Measurements from ENCODE around the gene THY1.
"Not testable (repeated sequence)": the region's sequence is repeated elsewhere in the genome, so short reads cannot be mapped to it uniquely, and the experiment has no call there.

The THY1 gene

GRCh38 chr11:119417726-119418540 is 5.0 kb downstream of the THY1 start:
- DNase-seq = no peak

DNA sequence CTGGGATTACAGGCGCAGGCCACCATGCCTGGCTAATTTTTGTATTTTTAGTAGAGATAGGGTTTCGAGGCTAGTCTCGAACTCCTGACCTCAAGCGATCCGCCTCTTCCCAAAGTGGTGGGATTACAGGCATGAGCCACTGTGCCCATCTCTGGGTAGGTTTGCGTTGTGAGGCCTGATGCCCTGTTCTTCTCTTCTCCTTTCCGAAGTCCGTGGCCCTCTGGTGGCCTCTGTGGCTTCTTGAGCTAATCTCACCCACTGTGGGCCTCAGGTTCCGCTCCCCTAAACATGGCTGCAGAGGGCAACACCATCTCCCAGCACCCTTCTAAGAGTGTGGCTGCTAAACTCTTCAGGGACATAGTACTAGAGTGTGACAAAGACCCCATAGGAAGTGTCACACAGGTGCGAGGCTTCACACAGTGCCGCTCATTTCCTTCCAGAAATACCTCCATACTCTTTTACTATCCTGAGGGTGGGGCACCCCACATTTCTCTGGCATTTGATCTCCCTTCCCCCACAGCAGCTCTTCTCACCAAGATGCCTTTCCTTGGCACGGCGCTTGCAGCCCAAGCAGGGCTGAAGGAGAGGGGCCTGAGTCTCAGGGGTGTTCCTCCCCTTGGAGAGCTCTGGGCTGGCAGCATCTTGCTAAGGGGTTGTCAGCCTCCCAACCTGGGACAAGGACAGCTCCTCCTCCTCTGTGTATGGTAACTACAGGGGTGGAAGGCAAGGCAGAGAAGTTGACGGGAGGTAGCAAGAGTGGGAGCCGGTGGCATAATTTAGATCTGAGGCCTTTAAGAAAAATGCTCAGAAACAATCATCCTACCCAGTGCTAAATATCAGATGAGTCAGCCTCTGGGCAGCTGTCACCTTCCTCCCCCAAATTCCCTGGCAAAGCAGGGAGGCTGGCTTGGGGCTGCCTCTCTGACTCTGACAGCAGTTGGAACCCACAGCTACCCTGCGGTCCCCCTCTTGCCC is 6.1 kb downstream of the THY1 start:
- DNase-seq = no peak

DNA sequence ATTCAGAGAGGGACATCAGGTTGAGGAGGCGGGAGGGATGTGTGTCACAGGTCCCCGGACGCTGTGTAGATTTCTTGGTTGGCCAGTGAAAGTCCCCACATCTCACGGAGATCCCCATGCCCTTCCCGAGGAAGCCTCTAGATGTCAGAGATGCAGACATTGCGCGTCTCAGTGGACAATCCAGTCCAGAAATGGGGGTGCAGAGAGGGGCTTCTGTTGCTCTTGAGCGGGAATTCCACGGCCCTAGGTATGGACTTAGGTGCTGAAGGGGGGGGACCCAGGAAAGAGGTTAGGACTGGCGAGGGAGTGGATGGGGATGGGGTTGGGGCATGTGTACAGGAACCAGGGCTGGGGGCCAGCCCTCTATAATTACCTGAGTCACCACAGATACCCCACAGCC is 7.0 kb downstream of the THY1 start:
- no peak for DNase-seq

DNA sequence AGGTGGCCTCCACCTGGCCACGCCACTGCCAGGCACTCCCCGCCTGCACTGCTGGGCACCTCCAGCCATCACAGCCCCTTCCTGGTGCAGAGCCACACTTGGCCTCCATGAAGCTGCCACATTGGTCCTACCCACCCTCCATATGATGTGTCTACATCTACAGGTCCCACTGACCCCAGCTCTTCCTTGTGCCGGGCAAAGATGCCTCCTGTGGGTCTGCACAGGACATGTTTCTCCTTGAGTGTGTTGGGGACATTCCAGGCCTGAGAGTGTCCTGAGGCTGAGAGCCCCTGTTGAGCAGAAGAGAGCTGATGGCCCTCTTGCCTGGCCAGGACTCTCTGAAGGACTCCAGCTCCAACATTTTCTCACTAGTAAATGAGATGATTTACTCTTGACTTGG is 7.5 kb downstream of the THY1 start:
- no peak for DNase-seq

DNA sequence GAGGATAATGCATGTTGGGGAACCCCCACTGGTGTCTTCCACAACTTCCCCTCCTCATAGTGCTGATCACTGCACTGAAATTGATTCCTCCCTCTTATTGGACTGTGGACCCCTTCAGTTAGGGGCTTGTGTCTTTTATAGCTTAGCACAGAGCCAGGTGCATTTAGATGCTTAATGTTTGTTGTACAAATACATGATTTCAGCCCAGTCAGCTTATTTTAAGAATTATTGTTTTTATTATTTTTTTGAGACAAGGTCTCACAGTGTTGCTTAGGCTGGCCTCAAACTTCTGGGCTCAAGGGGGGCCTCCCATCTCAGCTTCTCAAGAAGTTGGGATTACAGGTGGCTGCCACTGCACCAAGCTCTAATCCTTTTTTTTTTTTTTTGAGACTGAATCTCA is 8.2 kb downstream of the THY1 start:
- DNase-seq = no peak

GRCh38 chr11:119414321-119414720 is 8.7 kb downstream of the THY1 start:
- DNase-seq = no peak

GRCh38 chr11:119412072-119412471 is 10.9 kb downstream of the THY1 start:
- no peak for DNase-seq

- DNase-seq = no peak
These were observed 12.5 kb downstream of the THY1 start for GRCh38 chr11:119410501-119410900.

DNA sequence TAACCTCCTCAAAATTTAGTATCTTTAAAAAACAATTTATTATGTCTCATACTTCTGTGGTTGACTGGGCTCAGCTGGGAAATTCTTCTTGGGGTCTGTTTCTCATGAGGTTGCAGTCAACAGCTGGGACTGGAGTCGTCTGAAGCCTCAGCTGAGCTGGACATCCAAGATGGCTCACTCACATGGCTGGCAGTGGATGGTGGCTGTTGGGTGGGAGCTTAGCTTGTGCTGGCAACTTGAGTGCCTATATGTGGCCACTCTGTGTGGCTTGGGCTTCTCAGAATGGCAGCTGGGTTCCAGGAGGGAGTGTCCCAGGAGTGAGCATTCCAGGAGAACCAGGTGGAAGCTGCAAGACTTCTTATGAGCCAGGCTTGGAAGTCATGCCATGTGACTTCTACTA is 13.2 kb downstream of the THY1 start:
- no peak for DNase-seq

- DNase-seq = no peak
These were observed 17.0 kb downstream of the THY1 start for GRCh38 chr11:119406005-119406404.

DNA sequence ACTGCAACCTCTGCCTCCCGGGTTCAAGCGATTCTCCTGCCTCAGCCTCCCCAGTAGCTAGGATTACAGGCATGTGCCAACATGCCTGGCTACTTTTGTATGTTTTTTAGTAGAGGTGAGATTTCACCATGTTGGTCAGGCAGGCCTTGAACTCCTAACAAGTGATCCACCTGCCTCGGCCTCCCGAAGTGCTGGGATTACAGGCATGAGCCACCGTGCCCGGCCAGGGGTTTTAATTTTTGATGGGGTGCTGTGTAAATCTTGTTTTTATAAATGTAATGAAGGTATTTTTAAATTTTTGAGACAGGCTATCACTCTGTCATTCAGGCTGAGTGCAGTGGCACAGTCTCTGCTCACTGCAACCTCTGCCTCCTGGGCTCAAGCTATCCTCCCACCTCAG is 17.5 kb downstream of the THY1 start:
- DNase-seq = not testable (repeated sequence)

GRCh38 chr11:119404872-119405271 is 18.1 kb downstream of the THY1 start:
- no peak for DNase-seq

GRCh38 chr11:119403021-119403420 is 20.0 kb downstream of the THY1 start:
- no peak for DNase-seq

DNA sequence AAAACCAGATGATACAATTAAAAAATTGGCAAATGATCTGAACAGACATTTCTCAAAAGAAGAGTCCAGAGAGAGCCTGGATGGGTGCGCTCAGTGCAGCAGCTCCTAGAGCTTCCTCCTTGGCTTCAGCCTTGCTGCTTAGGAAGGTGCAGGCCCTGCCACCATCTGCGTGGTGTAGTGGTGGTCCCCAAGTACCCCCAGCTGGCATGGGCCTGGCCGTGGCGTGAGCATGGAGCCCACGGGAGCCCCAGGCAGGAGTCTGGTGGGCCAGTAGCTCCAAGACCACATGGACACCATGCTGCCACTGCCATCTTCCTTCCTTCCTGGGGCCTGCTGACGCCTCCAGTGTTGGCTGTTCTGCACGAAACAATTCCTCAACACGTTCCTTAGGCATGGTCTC is 20.5 kb downstream of the THY1 start:
- DNase-seq = no peak

- DNase-seq = no peak
These were observed 22.1 kb downstream of the THY1 start for GRCh38 chr11:119400860-119401259.

DNA sequence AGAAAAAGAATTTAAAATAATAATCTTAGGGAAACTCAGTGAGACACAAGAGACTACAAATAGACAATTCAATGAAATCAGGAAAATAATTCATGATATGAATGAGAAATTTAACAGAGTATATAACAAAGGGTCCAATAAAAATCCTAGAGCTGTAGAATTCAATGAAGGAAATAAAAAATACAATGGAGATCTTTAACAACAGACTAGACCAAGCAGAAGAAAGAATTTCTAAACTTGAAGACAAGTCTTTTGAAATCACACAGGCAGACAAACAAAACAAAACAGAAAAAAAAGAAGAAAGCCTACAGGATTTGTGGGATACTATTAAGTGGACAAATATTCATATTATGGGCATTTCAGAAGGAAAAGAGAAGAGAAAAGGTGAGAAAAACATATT is 25.2 kb downstream of the THY1 start:
- no peak for DNase-seq

- no peak for DNase-seq
These were observed 26.1 kb downstream of the THY1 start for GRCh38 chr11:119396835-119397234.

GRCh38 chr11:119391275-119391674 is 31.7 kb downstream of the THY1 start:
- no peak for DNase-seq

DNA sequence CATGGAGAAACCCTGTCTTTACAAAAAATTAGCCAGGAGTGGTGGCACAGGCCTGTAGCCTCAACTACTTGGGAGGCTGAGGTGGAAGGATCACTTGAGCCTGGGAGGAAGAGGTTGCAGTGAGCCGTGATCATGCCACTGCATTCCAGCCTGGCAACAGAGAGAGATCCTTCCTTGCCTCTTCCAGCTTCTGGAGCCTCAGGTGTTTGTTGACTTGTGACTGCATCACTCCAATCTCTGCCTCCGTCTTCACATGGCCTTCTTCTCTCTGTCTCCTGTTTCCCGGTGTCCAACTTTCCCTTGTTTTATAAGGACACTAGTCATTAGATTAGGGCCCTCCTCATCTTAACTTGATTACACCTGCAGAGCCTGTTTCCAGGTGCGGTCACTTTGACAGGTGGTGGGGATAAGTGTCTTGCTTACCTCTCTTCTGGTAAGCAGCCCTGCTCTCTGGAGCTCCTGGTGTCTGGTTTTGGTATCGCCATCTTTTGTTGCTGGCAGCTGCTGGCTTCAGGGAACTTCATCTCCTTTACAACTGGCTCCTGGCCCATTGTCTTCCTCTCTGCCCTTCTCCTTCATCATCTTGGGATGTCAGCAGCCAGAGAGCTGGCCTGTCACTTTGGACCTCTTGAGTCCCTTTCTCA is 33.2 kb downstream of the THY1 start:
- DNase-seq = peak; percentile 7

DNA sequence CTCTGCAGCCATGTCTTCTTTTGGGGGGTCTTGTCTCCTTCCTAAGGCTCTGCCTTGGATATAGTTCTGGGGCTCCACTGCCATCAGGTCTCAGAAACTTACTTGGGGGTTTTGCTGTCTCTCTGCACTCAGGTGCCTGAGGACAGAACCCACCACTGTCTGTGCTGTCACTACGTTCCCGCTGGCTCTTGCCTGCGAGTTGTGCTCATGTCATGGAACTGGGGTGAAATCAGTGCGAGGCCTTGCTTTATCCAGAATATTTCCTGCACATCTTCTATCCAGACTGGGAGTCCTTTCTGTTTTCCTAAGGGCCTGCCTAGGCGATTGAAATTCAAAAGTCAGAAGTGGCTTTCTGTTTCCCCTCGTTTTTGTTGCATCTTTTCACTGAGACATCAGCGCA is 34.9 kb downstream of the THY1 start:
- DNase-seq = no peak

GRCh38 chr11:119384332-119384731 is 38.6 kb downstream of the THY1 start:
- no peak for DNase-seq

GRCh38 chr11:119382513-119382912 is 40.5 kb downstream of the THY1 start:
- not testable (repeated sequence) for DNase-seq

- DNase-seq = no peak
These were observed 40.9 kb downstream of the THY1 start for GRCh38 chr11:119382101-119382500.
